ENCODE measurements around the gene STARD13.
A peak's percentile ranks its signal among the peaks of the same experiment; 100 is the strongest.

The STARD13 gene

DNA sequence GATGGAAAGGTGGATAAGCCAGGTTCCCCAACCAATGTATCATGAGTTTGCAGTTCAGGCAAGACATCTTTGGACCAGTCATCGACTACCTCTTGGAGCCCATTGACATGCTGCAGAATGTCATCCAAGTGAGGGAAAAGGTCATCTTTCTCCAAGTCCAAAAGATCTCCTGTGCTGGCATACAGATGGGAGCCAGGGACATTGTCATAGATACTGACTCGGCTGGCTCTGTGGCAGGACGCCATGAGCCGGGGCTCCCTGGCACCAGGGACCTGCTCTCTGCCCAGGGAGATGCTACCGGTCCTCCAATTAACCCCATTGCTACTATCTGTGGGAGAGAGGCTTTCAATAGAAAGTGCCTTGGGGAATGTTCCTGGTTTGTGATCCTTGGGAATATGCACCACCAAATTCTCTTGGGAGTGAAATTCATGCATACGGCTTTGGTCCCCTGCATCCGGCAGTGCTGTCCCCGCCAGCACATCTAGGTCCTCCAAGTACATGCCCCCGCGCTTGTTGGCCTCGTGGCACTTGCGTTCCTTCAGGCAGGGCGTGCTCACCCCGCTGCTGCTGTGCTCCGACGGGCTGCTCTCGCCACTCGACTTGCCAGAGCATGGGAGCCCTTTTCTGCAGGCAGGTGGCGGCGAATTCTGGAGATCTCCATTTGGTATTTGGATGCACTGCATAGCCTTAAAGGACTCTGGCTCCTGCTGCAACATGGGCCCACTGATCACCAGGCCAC lies 156.3 kb downstream of the STARD13 start:
- DNase-seq (ENCODE audit: extremely low read depth, low read depth) = no peak

DNA sequence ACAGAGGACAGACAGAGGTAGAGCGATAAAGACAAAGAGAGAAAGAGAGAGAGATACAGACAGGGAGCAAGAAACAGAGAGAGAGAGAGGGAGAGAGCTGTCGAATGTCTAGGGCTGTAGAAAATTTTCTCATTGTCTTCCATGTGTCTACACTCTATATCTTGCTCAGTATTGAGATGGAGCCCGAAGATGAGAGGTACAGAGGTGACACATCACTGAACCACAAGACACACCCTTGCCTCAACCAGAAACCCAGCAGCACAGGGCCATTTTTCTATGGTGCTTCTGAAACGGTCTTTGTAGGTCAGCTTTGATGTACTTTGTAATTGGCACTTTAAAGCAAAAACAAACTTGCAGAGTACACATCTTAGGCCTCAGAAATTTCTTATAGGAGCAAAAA lies 157.4 kb downstream of the STARD13 start:
- TF ChIP-seq, protein P1, sequence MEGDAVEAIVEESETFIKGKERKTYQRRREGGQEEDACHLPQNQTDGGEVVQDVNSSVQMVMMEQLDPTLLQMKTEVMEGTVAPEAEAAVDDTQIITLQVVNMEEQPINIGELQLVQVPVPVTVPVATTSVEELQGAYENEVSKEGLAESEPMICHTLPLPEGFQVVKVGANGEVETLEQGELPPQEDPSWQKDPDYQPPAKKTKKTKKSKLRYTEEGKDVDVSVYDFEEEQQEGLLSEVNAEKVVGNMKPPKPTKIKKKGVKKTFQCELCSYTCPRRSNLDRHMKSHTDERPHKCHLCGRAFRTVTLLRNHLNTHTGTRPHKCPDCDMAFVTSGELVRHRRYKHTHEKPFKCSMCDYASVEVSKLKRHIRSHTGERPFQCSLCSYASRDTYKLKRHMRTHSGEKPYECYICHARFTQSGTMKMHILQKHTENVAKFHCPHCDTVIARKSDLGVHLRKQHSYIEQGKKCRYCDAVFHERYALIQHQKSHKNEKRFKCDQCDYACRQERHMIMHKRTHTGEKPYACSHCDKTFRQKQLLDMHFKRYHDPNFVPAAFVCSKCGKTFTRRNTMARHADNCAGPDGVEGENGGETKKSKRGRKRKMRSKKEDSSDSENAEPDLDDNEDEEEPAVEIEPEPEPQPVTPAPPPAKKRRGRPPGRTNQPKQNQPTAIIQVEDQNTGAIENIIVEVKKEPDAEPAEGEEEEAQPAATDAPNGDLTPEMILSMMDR (IDR thresholded peaks at IDR 0.05; ENCODE audit: low read depth, low read length) = no peak
- DNase-seq (ENCODE audit: extremely low read depth, low read depth) = no peak

More for the DNA sequence above, 156.3 kb downstream of the STARD13 start:
- TF ChIP-seq, protein P1 (IDR thresholded peaks at IDR 0.05; ENCODE audit: low read depth, low read length) = no peak

DNA sequence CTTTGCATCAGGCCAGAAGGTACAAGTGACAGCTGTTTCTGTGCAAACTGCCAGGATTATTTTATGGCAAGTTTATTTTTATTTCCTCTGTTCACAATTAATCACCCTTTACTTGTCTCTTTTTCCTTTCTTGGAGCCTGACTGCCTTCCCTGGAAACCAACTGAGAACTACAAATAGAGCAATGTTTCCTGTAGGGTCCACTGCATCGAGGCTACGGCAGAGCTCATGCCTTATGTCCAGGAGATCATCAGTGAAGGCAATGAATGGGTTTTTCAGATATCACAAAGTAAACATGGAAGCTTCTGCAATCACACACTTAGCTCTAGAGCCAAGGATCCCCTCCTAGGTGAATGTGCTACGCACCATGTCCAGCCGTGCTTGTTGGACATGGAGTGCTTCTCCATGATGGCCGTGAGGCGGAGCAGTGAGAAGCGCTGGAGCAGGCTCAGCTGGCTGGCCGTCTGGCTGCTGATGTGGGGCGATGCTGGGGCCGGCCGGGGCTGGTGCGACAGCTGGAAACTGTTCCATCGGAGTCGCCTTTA lies 158.5 kb downstream of the STARD13 start:
- TF ChIP-seq, protein P1 (IDR thresholded peaks at IDR 0.05; ENCODE audit: low read depth, low read length) = no peak
- DNase-seq (ENCODE audit: extremely low read depth, low read depth) = no peak

DNA sequence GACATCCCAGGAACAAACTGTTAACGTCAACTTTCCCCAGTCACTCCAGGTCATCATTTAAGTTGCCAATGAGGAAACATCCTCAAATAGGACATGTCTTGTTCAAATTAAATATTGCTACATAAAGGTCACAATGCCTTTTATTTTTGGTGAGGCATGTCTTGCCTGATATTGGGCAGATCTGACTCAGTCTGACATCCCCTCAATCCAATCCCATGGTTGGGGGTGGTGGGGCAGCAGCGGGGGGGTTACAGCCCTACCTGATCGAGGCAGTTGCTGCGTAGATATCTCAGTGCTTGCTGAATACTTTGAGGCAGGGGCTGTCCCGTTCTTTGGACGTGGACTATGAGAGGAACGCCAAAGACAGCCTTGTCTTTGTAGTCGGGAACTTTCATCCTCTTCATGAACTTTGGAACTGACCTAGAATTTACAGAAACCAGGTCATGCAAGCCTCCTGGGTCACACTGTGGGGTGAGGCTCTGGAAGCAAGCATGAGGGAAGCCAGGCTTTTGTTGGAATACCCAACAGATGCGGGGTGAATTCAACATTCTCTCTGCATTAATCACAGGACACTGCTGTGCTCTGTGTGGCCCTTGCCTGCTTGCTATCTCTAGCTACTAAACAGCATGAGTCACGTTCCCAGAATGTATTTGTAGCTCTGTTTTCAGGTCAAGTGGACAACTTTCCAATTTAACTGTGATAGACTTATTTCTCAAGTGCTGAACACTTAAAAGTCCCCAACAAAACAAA lies 159.6 kb downstream of the STARD13 start:
- TF ChIP-seq, protein P1 (IDR thresholded peaks at IDR 0.05; ENCODE audit: low read depth, low read length) = no peak
- DNase-seq (ENCODE audit: extremely low read depth, low read depth) = peak; percentile 83

DNA sequence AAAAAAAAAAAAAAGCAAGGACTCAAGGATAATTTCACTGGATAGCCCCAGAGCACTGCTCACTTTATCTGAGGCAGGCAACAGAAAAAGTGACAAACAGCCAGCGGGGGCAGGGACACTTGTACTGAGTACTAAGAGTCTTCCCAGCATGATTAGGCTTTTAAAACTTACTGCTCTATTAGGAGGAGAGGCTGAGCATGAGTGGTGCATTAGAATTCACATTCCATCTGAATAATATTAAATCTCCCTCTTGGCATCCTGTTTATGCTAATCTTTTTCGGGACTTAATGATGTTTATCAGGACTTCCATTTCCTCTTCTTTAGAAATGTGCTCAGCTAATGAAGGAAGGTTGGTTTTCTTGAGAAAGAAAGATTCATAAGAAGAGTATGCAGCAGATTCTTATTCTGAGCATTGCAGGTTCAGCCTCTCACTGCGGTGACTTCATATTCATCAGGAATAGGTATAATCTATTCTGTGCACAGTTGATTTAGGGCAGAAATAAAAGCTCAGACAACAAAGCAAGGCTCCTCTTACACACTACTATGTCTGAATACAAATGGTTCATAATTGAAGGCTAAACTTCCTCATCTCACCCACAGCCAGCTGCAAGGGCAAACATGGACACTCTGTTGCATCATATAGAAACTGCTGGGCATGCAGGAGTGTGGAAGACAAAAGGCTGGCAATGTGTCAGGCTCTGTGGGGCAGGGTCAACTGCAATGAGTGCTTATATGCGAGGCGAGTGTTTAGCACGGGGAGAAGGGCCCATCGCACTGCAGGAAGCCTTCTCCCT lies 162.3 kb downstream of the STARD13 start:
- DNase-seq (ENCODE audit: extremely low read depth, low read depth) = no peak
- TF ChIP-seq, protein P1 (IDR thresholded peaks at IDR 0.05; ENCODE audit: low read depth, low read length) = no peak

DNA sequence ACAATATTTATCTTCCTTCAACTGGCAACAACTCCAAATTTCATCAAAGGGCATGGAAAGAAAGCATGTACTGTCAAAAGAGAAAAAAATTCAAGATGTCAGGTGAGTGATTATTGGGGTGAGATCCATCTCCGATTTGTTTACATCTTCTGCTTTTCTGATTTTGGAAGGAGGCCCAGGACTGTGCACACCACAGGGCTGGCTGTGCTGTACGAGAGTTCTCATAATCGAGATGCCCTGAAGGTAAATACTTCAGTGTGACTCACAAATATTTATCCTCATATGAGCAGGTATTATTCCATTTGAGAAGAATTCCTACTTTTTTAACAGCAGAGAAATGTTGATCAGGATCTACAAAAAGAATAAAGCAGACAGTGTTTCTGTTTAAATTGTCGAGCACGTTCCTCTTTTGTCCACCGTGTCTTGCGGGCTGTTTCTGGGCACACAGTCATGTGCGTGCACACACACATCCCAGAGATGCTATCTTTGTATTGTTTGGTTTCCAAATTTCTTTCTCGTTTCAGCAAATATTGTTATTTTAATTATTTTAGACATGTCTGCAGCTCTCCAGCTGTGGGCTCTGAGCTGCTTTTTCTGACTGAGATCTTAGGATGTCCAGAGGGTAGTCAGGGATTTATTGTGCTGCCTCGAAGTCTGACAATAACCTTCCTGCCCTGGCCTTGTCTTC lies 165.6 kb downstream of the STARD13 start:
- no peak for DNase-seq (ENCODE audit: extremely low read depth, low read depth)
- TF ChIP-seq, protein P1 (IDR thresholded peaks at IDR 0.05; ENCODE audit: low read depth, low read length) = no peak
